Retinal pigment epithelial cell (primary cell): ENCODE data around the gene LMOD1.
A peak's percentile ranks its signal among the peaks of the same experiment; 100 is the strongest.

Source experiments
- DNase-seq: peaks from one replicate; pipeline ENCODE4 v3.0.0-alpha.2; 2010; ENCODE audit warnings: low read depth
- H3K4me3 ChIP-seq: 2 replicates; pipeline ENCODE4 v1.5.1; 2011; ENCODE audit warnings: mild to moderate bottlenecking, low read length, control low read depth, moderate library complexity
- TF ChIP-seq, protein P1 (sequence below): conservative IDR thresholded peaks from 2 replicates; pipeline ENCODE4 v1.5.1; 2011; ENCODE audit warnings: low read depth, low read length, control low read depth, inconsistent platforms

The LMOD1 gene

DNA sequence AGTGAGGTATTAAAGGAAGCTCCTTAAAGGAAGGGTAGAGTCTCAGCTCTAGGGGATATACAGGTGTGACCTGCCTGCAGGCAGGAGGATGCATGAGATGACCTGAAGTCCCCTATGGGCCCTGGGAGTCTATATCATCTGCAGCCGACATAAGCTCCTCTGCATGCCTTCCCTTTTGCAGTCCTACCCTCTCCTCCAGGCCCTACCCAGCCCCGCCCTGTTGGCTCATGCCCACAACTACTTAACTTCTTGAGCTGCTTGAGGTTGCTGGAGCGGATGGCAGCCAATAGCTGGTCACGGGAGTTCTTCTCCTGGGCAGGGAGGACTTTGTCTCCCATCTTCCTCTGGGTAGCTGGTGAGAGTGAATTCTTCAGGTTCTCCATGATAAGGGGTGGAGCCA, 47.4 kb downstream of the LMOD1 start:
- TF ChIP-seq, protein P1, sequence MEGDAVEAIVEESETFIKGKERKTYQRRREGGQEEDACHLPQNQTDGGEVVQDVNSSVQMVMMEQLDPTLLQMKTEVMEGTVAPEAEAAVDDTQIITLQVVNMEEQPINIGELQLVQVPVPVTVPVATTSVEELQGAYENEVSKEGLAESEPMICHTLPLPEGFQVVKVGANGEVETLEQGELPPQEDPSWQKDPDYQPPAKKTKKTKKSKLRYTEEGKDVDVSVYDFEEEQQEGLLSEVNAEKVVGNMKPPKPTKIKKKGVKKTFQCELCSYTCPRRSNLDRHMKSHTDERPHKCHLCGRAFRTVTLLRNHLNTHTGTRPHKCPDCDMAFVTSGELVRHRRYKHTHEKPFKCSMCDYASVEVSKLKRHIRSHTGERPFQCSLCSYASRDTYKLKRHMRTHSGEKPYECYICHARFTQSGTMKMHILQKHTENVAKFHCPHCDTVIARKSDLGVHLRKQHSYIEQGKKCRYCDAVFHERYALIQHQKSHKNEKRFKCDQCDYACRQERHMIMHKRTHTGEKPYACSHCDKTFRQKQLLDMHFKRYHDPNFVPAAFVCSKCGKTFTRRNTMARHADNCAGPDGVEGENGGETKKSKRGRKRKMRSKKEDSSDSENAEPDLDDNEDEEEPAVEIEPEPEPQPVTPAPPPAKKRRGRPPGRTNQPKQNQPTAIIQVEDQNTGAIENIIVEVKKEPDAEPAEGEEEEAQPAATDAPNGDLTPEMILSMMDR, result no peak
- no peak for DNase-seq
- H3K4me3 ChIP-seq, result no peak overlapping the region

DNA sequence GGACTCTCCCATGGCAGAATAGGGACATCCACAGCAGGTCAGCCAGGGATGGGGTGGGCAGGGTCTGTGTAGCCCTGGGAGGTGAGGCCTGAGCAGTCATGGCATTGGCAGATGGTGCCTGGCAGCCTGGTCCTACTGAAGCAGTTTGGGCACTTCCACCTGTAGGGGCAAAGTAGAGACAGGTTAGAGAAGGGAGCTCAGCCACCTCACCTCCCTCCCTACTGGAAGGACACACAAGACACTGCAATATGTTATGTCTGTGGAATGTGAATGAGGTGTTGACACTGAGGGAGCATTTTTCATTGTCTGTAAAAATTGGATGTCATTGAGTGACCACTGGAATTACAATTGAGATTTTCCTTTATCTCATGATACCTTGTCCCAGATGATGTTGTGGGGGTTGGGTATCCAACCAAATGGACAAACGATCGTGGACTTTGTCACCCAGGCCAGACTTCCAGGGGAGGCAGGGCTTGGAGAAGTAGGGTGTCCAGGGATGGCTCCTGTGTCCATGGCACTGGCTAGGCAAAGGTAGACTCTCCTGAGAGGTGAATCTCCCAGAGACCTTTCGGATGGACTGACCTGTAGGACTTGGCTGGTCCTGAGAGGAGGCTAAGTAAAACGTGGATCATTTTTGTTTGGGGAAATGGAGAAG, 48.0 kb downstream of the LMOD1 start:
- TF ChIP-seq, protein P1, result no peak
- DNase-seq, result no peak
- H3K4me3 ChIP-seq, result no peak overlapping the region

DNA sequence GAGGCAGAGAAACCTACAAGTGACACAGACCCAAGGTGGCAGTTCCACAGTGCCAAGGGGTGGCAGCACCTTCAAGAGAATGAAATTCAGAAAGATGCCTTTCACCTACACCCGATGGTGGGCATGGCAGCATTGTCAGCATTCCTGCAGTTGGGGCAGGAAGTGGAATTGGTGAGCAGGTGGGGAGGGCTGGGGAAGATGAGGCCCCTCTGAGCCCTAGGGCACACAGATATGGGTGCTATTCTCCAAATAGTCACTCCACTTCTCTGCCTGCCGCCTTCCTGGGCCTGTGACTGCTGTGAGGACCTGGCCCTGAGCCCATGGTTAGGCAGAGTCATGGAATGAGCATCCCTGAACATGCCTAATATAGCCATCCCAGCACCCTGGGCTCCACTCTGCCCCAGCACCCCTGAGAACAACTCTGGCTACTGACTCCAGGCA, 49.4 kb downstream of the LMOD1 start:
- TF ChIP-seq, protein P1, result peak; percentile 41
- no peak for DNase-seq
- H3K4me3 ChIP-seq, result no peak overlapping the region

DNA sequence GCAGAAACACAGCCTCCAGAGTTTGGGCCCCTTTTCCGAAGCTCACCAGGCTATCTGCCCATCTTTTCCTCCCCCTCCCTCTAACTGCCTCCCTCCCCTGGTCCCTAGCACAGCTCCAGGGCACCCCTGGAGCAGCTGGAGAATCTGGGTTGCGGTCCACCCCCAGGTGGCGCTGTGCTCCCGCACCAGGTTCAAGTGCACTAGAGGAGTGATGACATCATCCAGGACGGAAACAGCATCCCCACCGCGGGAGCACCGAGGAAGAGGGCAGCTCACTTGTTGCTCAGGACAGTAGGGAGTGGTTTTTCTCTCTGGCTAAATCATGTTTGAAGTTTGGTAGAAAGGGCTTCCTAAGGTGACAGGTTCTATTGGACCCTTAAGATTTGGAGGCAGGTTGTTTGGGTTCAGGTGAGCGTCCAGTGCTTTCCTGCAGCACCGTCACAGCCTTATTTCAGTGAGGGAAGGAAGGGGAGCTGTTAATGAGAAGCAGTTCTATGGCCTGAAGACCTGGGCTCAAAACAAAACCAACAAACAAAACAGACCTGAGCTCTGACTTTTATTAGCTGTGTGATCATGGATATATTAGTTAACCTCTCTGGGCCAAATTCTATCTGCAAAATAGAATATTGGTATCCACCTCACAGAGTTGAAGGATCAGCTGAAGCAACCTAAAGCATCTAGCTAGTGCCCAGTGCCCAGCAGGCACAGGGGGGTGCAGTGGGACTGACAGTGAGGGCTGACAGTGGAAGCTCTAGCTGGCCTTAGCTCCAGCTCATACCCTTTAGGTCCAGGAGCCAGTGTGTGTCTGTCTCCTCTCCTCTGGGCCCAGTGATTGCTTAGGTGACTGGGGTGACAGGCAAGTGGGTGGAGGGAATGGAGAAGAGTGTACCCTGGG, 50.2 kb downstream of the LMOD1 start:
- H3K4me3 ChIP-seq, result peak overlapping the region; percentile 9
- DNase-seq, result peak; percentile 48
- TF ChIP-seq, protein P1, result peak; percentile 93

GRCh38 chr1:201895120-201895665, 51.2 kb downstream of the LMOD1 start:
- H3K4me3 ChIP-seq, result no peak overlapping the region
- no peak for DNase-seq
- TF ChIP-seq, protein P1, result no peak

DNA sequence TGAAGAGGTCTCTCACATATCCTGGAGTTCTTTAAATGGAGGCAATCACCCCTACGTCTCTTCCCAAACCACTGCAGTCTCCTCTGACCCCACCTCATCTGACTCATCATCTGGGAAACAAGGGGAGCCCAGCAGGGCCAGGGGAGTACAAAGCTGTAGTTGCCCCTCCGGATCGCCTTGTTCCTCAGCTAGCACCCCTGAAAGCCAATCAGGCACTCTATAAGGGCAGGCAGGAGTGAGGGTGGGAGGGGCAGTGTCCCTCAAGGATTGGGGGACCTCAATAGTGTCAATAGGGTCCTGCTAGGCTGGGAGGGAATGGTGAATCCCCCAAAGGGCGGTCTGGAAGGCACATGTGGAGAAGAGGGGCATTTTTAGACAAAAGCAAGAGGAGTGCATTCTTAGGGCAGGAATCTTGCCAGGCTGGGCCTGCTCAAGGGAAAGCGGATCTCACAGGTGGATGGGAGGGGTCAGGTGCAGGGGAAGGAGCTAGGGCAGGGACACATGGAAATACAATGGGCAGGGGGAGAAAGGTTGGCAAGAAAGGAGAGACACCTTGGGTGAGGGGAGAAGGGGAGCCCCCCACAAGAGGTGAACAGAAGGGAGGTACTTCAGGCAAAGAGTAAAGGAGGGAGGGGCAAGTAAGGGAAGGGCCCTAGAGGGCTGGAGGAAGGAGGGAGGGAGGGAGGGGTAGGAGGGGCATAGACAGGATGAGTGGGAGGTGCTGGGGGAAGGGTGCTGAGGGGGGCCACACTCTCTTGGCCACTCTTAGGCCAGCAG, 51.8 kb downstream of the LMOD1 start:
- TF ChIP-seq, protein P1, result no peak
- H3K4me3 ChIP-seq, result no peak overlapping the region
- no peak for DNase-seq
